Mesothelial cell of epicardium (in vitro differentiated cells): ENCODE data around the gene HMGN2. TPM values are rescaled to one million over a fixed set of nuclear protein-coding genes. Genes with fewer than 3 reads are reported as not detected.

Experiments
- DNase-seq, 2 experiments: peaks; one replicate each; pipeline ENCODE4 v3.0.0; 2021; ENCODE audit warnings: low spot score in 2 of 2; ENCODE audit not compliant: unreplicated experiment in 2 of 2
- H3K27ac Mint-ChIP-seq: 2 replicates; pipeline ENCODE4 v1.8.0; 2021; ENCODE audit warnings: mixed read lengths
- H3K27me3 Mint-ChIP-seq: 2 replicates; pipeline ENCODE4 v1.8.0; 2021; ENCODE audit warnings: low read depth, mixed read lengths
- H3K36me3 Mint-ChIP-seq: 2 replicates; pipeline ENCODE4 v1.8.0; 2021; ENCODE audit warnings: mixed read lengths
- H3K4me1 Mint-ChIP-seq: 2 replicates; pipeline ENCODE4 v1.8.0; 2021; ENCODE audit warnings: mixed read lengths
- H3K4me3 Mint-ChIP-seq: 2 replicates; pipeline ENCODE4 v1.8.0; 2021; ENCODE audit warnings: mild to moderate bottlenecking, moderate library complexity, mixed read lengths
- H3K9me3 Mint-ChIP-seq: 2 replicates; pipeline ENCODE4 v1.8.0; 2021; ENCODE audit warnings: mixed read lengths
- CTCF ChIP-seq: fragments of 200-600 bp; sonication (generic); IDR thresholded peaks from one replicate; pipeline ENCODE4 v1.5.0; 2021; ENCODE audit warnings: antibody characterized with exemption; ENCODE audit not compliant: unreplicated experiment
- total RNA-seq: library from RNA; stranded (reverse); gene quantifications from 3 replicates; pipeline ENCODE4 v1.2.1, GENCODE V29; 2021

The HMGN2 gene
- total RNA-seq: 466 to 497 TPM (median 481 TPM) in 3 replicates

- H3K36me3 Mint-ChIP-seq: peaks cover 33% of the 10 kb centered on the region
- TF ChIP-seq CTCF: no peak
- H3K27me3 Mint-ChIP-seq: no peaks in the 10 kb centered on the region
- H3K27ac Mint-ChIP-seq: peak within 1 kb of the TSS; percentile 97
- no peaks in the 10 kb centered on the region for H3K9me3 Mint-ChIP-seq
- H3K4me3 Mint-ChIP-seq: peak within 1 kb of the TSS; percentile 89
- peaks cover 31% of the 10 kb centered on the region for H3K4me1 Mint-ChIP-seq
- DNase-seq: peak; percentile 78 to 81
Measured at GRCh38 chr1:26472320-26472900, at the start of gene HMGN2. HMGN2 (plus strand) TSS chr1:26472440; CDS start chr1:26472613, 173 bp downstream.

GRCh38 chr1:26429721-26430120 is 42.5 kb upstream of the HMGN2 start:
- H3K27ac Mint-ChIP-seq: peak overlapping the region; percentile 57
- no peak overlapping the region for H3K4me3 Mint-ChIP-seq
- H3K27me3 Mint-ChIP-seq: no peaks in the 10 kb centered on the region
- peaks cover 30% of the 10 kb centered on the region for H3K4me1 Mint-ChIP-seq
- peaks cover 3% of the 10 kb centered on the region for H3K36me3 Mint-ChIP-seq
- DNase-seq: no peak
- no peaks in the 10 kb centered on the region for H3K9me3 Mint-ChIP-seq
- TF ChIP-seq CTCF: no peak

- peaks cover 30% of the 10 kb centered on the region for H3K4me1 Mint-ChIP-seq
- peaks cover 3% of the 10 kb centered on the region for H3K36me3 Mint-ChIP-seq
- no peaks in the 10 kb centered on the region for H3K9me3 Mint-ChIP-seq
- H3K27ac Mint-ChIP-seq: peak within 1 kb of the TSS; percentile 98
- H3K27me3 Mint-ChIP-seq: no peaks in the 10 kb centered on the region
- no peak for TF ChIP-seq CTCF
- peak within 1 kb of the TSS; percentile 87 for H3K4me3 Mint-ChIP-seq
- peak; percentile 98 to 99 for DNase-seq
Measured at GRCh38 chr1:26431979-26432695, 40.1 kb upstream of the HMGN2 start, which contains the start of gene DHDDS. DHDDS (plus strand) TSS chr1:26432321; CDS start chr1:26432946, 625 bp downstream.

GRCh38 chr1:26432793-26433192 is 39.4 kb upstream of the HMGN2 start:
- DNase-seq: no peak
- H3K36me3 Mint-ChIP-seq: peaks cover 3% of the 10 kb centered on the region
- peak overlapping the region; percentile 98 for H3K27ac Mint-ChIP-seq
- no peaks in the 10 kb centered on the region for H3K9me3 Mint-ChIP-seq
- H3K4me1 Mint-ChIP-seq: peaks cover 30% of the 10 kb centered on the region
- no peaks in the 10 kb centered on the region for H3K27me3 Mint-ChIP-seq
- TF ChIP-seq CTCF: no peak
- H3K4me3 Mint-ChIP-seq: peak overlapping the region; percentile 87

- Mint-ChIP-seq H3K9me3 (no peaks in the 10 kb centered on the region), H3K4me3 (no peak overlapping the region), H3K36me3 (peaks cover 12% of the 10 kb centered on the region), H3K27ac (no peak overlapping the region), H3K4me1 (peaks cover 30% of the 10 kb centered on the region), H3K27me3 (no peaks in the 10 kb centered on the region)
- TF ChIP-seq CTCF: no peak
- no peak for DNase-seq
Measured at GRCh38 chr1:26434161-26434752, 38.0 kb upstream of the HMGN2 start.
